ENCODE data around the gene DOK5.

DNA sequence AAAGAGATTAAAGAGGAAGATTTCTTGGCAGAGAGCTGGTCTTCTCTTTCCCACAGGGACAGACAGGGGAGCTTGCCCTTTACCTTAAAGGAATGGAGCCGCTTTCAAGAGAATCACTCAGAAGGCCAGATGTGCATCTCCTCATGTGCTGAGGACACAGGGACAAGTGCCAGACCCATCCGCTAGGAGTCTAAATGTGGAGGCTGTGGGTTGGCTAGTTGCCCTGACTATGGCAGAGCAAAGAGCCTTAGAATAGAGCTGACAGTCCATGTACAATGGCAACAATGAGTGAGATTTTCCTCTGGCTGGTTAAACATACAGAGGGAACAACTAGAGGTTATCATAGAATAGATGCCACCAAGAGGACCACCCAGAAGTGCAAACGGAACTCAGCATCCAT lies 7.3 kb upstream of the DOK5 start:
- no peak for TF ChIP-seq CTCF (IDR thresholded peaks at IDR 0.05)
- no peak for TF ChIP-seq POLR2AphosphoS5 (IDR thresholded peaks at IDR 0.05)
- no peak for TF ChIP-seq POLR2A (IDR thresholded peaks at IDR 0.05)

Measured in prostate gland (tissue), 2 donors.